Vagina (tissue), 2 donors: Measurements from ENCODE around the gene GTF3C5. TPM values are rescaled to one million over a fixed set of nuclear protein-coding genes. Genes with fewer than 3 reads are reported as not detected.

Experiments
- DNase-seq, 2 donors: peaks; one replicate each; pipeline ENCODE4 v3.0.0-alpha.2; 2017; ENCODE audit errors: extremely low spot score in 2 of 2
- H3K27ac ChIP-seq: fragments of 200-600 bp; sonication (generic); one replicate; pipeline ENCODE4 v1.5.1; 2019
- H3K27me3 ChIP-seq: fragments of 200-600 bp; sonication (generic); one replicate; pipeline ENCODE4 v1.5.1; 2019
- H3K36me3 ChIP-seq, 2 donors: fragments of 200-600 bp; sonication (generic); one replicate each; pipeline ENCODE4 v1.5.1; 2017 to 2019
- H3K4me1 ChIP-seq: fragments of 200-600 bp; sonication (generic); one replicate; pipeline ENCODE4 v1.5.1; 2019
- H3K4me3 ChIP-seq, 2 donors: fragments of 200-600 bp; sonication (generic); 1 replicate in 1 of 2; 2 replicates in 1 of 2; pipeline ENCODE4 v1.5.1; 2016 to 2019
- H3K9me3 ChIP-seq: fragments of 200-600 bp; sonication (generic); one replicate; pipeline ENCODE4 v1.5.1; 2019
- POLR2A ChIP-seq, 2 donors: fragments of 450-650 bp; IDR thresholded peaks; one replicate each; pipeline ENCODE4 v1.6.1; 2017; ENCODE audit warnings: antibody characterized with exemption in 2 of 2, mild to moderate bottlenecking in 2 of 2, moderate library complexity in 2 of 2
- POLR2AphosphoS5 ChIP-seq, 2 donors: sonication (generic); formaldehyde crosslinking; IDR thresholded peaks; one replicate each; pipeline ENCODE4 v1.9.0; 2017; ENCODE audit warnings: antibody characterized with exemption in 2 of 2, mild to moderate bottlenecking in 2 of 2, low read depth in 1 of 2; ENCODE audit not compliant: insufficient read depth in 1 of 2
- intact Hi-C: fragments of 100-400 bp; cut with DNase I; formaldehyde crosslinking; loops from one replicate; pipeline ENCODE4 v1.15.1; 2023
- total RNA-seq: library from RNA; depleted of rRNA; stranded (reverse); fragments of >200 nt; gene quantifications from one replicate; pipeline ENCODE4 v1.2.3, GENCODE V29; 2016
- TF ChIP-seq, protein P1 (sequence below), 3 experiments: fragments of 450-650 bp in 2 of 3; fragments of 200-600 bp in 1 of 3; sonication (generic) in 1 of 3; IDR thresholded peaks; one replicate each; pipeline ENCODE4 v1.5.1; 2017 to 2019; ENCODE audit warnings: antibody characterized with exemption in 3 of 3, mild to moderate bottlenecking in 2 of 3, moderate library complexity in 2 of 3

Gene GTF3C5, protein sequence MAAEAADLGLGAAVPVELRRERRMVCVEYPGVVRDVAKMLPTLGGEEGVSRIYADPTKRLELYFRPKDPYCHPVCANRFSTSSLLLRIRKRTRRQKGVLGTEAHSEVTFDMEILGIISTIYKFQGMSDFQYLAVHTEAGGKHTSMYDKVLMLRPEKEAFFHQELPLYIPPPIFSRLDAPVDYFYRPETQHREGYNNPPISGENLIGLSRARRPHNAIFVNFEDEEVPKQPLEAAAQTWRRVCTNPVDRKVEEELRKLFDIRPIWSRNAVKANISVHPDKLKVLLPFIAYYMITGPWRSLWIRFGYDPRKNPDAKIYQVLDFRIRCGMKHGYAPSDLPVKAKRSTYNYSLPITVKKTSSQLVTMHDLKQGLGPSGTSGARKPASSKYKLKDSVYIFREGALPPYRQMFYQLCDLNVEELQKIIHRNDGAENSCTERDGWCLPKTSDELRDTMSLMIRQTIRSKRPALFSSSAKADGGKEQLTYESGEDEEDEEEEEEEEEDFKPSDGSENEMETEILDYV
- 53.8 TPM for total RNA-seq

DNA sequence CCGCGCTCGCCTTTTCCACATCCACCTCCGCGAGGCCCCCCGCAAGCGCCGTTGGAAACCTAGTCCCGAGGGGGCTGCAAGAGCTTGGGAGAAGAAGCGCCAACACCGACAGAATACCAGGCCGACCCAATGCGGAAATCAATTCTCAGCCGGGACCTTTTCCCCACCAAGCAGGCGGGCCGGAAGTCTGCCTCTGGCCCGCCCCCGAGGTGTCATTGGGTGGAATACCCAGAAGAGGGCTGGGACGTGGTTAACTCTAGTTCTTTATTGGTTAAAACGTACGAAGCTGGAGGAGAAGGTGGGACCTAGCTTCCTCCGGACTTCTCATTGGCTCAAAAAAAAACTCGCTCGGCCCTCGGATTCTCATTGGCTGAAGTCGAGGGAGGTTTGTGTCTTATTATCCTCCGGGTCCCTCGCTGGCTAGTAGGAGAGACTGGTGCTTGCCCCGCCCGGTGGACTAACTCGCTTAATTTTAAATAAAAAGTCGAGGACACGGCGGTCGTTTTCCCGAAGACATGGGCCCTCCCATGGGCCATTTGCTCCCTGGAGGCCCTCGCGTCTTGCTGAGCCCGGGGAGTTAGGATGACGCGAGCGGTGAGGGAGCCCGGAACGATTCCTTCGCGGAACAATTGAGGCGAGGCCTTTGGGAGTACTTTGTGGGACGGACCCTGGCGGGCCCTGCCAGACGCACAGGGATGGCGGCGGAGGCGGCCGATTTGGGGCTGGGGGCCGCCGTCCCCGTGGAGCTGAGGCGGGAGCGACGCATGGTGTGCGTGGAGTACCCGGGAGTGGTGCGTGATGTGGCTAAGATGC, at the start of gene GTF3C5:
TSS of gene GTF3C5 (plus strand) at position 681 of the 813 bp plus-strand sequence. CDS start at position 696, 15 bp downstream.
- Histone ChIP-seq H3K4me3 (peak within 1 kb of the TSS; percentile 69 to 84), H3K9me3 (no peaks in the 10 kb centered on the region), H3K27ac (peak within 1 kb of the TSS; percentile 88), H3K27me3 (no peaks in the 10 kb centered on the region), H3K4me1 (peaks cover 30% of the 10 kb centered on the region), H3K36me3 (no peaks in the 10 kb centered on the region)
- intact Hi-C loops: loop anchor here (10.0 kb wide), 1 partner anchor 114 kb away; no protein-coding TSS in a partner anchor
- DNase-seq: peak in 1 of 2 donors; percentile 99
- TF ChIP-seq, protein P1, sequence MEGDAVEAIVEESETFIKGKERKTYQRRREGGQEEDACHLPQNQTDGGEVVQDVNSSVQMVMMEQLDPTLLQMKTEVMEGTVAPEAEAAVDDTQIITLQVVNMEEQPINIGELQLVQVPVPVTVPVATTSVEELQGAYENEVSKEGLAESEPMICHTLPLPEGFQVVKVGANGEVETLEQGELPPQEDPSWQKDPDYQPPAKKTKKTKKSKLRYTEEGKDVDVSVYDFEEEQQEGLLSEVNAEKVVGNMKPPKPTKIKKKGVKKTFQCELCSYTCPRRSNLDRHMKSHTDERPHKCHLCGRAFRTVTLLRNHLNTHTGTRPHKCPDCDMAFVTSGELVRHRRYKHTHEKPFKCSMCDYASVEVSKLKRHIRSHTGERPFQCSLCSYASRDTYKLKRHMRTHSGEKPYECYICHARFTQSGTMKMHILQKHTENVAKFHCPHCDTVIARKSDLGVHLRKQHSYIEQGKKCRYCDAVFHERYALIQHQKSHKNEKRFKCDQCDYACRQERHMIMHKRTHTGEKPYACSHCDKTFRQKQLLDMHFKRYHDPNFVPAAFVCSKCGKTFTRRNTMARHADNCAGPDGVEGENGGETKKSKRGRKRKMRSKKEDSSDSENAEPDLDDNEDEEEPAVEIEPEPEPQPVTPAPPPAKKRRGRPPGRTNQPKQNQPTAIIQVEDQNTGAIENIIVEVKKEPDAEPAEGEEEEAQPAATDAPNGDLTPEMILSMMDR (IDR thresholded peaks at IDR 0.05): peak in 2 of 3 experiments; percentile 3 to 34
- TF ChIP-seq POLR2AphosphoS5 (IDR thresholded peaks at IDR 0.05; ENCODE audit: insufficient read depth in 1 of 2, low read depth in 1 of 2): peak; percentile 88 to 92
- peak in 1 of 2 donors; percentile 71 for TF ChIP-seq POLR2A (IDR thresholded peaks at IDR 0.05)

DNA sequence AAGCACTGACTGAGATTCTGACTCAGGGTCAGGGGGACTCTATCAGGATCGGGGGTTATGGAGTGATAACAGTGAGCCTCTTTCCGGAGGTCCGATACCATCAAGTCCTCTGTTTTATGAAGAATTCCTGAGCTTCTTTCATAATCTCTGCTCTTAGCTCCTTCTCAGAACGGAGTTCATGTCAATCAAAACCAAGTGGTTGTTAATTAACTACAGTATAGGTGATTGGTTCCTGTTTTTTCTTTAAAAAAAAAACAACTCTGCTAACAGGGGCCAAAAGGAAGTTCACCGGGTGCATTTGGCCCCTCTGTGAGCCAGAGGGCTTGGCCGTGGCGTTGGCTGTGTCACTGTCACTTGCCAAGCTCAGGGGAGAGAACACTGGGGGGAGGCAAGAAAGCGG, 48.3 kb upstream of the GTF3C5 start:
- intact Hi-C loops: no loop called here
- no peak for DNase-seq
- no peaks in the 10 kb centered on the region for H3K27me3 ChIP-seq
- H3K4me3 ChIP-seq: no peak overlapping the region
- no peak for TF ChIP-seq POLR2A (IDR thresholded peaks at IDR 0.05)
- TF ChIP-seq, protein P1 (IDR thresholded peaks at IDR 0.05): no peak
- no peak for TF ChIP-seq POLR2AphosphoS5 (IDR thresholded peaks at IDR 0.05; ENCODE audit: insufficient read depth in 1 of 2, low read depth in 1 of 2)
- no peaks in the 10 kb centered on the region for H3K9me3 ChIP-seq
- H3K27ac ChIP-seq: no peak overlapping the region
- H3K36me3 ChIP-seq: no peaks in the 10 kb centered on the region
- H3K4me1 ChIP-seq: no peaks in the 10 kb centered on the region

DNA sequence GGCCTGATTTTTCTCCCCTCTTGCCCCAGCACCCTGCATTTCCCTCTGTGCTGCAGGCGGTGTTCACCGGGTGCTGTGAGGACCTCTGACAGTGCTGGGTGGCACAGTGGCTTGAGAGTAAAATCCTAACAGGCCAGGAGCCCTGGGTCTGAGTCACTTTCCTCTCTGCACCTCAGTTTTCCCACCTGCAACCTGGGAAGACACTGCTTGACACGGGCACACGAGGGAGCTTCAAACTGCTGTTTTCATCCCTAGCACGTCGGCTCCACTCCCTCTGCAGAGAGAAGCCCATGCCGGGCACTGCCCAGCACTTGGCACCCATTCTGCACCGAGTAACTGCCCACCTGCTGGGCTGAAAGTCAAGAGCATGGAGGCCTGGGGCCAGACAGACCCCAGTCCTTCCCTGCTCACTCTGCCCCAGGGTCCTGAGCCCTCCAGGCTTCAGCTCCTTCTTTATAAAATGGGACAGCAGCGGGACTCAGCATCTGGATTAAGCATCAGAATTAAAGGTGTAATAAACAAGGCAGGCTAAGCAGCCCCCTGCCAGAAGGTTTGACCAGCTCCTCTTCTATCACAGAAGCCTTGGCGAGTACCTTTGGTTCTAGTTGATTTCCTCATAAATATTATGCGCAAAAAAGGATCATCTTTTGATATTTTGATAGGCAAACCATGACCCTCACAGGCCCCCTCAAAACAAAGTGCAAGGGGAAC, 47.2 kb upstream of the GTF3C5 start:
- no peaks in the 10 kb centered on the region for H3K9me3 ChIP-seq
- H3K27me3 ChIP-seq: no peaks in the 10 kb centered on the region
- intact Hi-C loops: no loop called here
- H3K4me3 ChIP-seq: no peak overlapping the region
- TF ChIP-seq POLR2A (IDR thresholded peaks at IDR 0.05): no peak
- TF ChIP-seq, protein P1 (IDR thresholded peaks at IDR 0.05): no peak
- TF ChIP-seq POLR2AphosphoS5 (IDR thresholded peaks at IDR 0.05; ENCODE audit: insufficient read depth in 1 of 2, low read depth in 1 of 2): no peak
- H3K36me3 ChIP-seq: no peaks in the 10 kb centered on the region
- DNase-seq: no peak
- H3K4me1 ChIP-seq: no peaks in the 10 kb centered on the region
- no peak overlapping the region for H3K27ac ChIP-seq

DNA sequence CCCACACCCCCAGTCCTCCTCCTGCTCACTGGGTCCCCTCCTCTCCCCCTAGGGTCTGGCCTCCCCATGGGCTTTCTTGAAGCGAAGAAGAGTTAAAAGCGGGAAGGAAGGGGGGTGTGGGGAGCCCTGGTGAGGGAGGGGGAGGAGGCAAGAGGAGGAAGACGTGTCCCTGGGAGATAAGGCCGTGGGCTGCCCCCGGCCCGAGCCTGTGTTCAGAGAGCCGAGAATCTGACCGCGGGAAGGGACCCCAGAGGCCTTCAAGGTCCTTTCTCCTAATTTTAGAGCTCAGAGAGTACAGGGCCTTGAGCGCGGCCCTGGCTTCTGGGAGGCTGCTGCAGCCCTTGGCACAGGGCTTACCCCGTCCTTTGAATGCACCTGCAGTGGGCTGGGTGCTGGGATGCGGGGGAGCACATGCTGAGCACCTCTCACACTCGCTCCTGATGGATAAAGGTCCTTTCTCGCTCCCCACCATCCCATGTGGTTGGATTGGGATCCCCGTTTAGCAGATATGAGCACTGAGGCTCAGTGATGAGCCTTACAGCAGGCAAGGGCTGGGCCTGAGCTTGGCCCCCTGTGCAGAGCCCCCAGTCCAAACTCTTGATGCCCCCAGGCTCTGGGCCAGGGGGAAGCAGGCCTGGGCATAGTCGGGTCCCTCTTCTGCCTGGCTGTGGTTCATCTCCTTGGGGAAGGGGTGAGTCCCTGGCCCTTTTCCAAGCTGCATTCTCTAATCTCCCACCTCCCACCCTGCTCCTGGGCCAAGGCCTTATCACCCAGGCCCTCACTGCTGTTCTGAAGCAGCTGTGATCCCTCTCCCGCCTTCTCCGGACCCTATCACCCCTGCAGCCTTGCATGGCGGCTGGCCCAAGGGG, 46.4 kb upstream of the GTF3C5 start:
- H3K36me3 ChIP-seq: no peaks in the 10 kb centered on the region
- TF ChIP-seq POLR2AphosphoS5 (IDR thresholded peaks at IDR 0.05; ENCODE audit: insufficient read depth in 1 of 2, low read depth in 1 of 2) (no peak), POLR2A (IDR thresholded peaks at IDR 0.05) (no peak)
- TF ChIP-seq, protein P1 (IDR thresholded peaks at IDR 0.05): no peak
- no peaks in the 10 kb centered on the region for H3K27me3 ChIP-seq
- no peak overlapping the region for H3K4me3 ChIP-seq
- H3K27ac ChIP-seq: no peak overlapping the region
- no peaks in the 10 kb centered on the region for H3K9me3 ChIP-seq
- no peaks in the 10 kb centered on the region for H3K4me1 ChIP-seq
- DNase-seq: no peak
- intact Hi-C loops: no loop called here
